Gastrocnemius medialis (tissue), 4 donors: ENCODE results near the gene ELFN2.

Experiments
- POLR2A ChIP-seq, 2 donors: fragments of 450-650 bp; IDR thresholded peaks; one replicate each; pipeline ENCODE4 v1.6.1; 2017; ENCODE audit warnings: antibody characterized with exemption in 2 of 2, mild to moderate bottlenecking in 2 of 2, moderate library complexity in 2 of 2
- TF ChIP-seq, protein P1 (sequence below), 5 experiments: fragments of 450-650 bp in 3 of 5; fragments of 200-600 bp in 2 of 5; sonication (generic) in 2 of 5; IDR thresholded peaks in 4 of 5; conservative IDR thresholded peaks in 1 of 5; 1 replicate in 4 of 5; 2 replicates in 1 of 5; pipeline ENCODE4 v1.5.1; 2016 to 2019; ENCODE audit warnings: antibody characterized with exemption in 5 of 5, mild to moderate bottlenecking in 3 of 5, moderate library complexity in 3 of 5

GRCh38 chr22:37433786-37434185, 6.5 kb upstream of the ELFN2 start:
- TF ChIP-seq POLR2A (IDR thresholded peaks at IDR 0.05) = no peak
- TF ChIP-seq, protein P1, sequence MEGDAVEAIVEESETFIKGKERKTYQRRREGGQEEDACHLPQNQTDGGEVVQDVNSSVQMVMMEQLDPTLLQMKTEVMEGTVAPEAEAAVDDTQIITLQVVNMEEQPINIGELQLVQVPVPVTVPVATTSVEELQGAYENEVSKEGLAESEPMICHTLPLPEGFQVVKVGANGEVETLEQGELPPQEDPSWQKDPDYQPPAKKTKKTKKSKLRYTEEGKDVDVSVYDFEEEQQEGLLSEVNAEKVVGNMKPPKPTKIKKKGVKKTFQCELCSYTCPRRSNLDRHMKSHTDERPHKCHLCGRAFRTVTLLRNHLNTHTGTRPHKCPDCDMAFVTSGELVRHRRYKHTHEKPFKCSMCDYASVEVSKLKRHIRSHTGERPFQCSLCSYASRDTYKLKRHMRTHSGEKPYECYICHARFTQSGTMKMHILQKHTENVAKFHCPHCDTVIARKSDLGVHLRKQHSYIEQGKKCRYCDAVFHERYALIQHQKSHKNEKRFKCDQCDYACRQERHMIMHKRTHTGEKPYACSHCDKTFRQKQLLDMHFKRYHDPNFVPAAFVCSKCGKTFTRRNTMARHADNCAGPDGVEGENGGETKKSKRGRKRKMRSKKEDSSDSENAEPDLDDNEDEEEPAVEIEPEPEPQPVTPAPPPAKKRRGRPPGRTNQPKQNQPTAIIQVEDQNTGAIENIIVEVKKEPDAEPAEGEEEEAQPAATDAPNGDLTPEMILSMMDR (IDR thresholded peaks at IDR 0.05 in 4 of 5, conservative IDR thresholded peaks at IDR 0.05 in 1 of 5) = no peak
